ENCODE results near the gene CCNE1.
A peak's percentile ranks its signal among the peaks of the same experiment; 100 is the strongest.

CCNE1 gene

GRCh38 chr19:29855741-29856500 lies 44.1 kb downstream of the CCNE1 start:
- no peak for TF ChIP-seq CTCF (IDR thresholded peaks at IDR 0.05; ENCODE audit: unreplicated experiment in 3 of 3)
- Mint-ChIP-seq H3K27ac (peak overlapping the region in 2 of 3 experiments; percentile 61 to 63), H3K4me3 (no peak overlapping the region), H3K27me3 (ENCODE audit: low read depth) (no peaks in the 10 kb centered on the region), H3K36me3 (ENCODE audit: low read depth) (no peaks in the 10 kb centered on the region), H3K9me3 (no peaks in the 10 kb centered on the region), H3K4me1 (peaks cover 10% of the 10 kb centered on the region)

- no peak overlapping the region for H3K27ac Mint-ChIP-seq
- H3K4me3 Mint-ChIP-seq = no peak overlapping the region
- no peaks in the 10 kb centered on the region for H3K36me3 Mint-ChIP-seq (ENCODE audit: low read depth)
- peak; percentile 40 to 60 (median 54) for TF ChIP-seq CTCF (IDR thresholded peaks at IDR 0.05; ENCODE audit: unreplicated experiment in 3 of 3)
- H3K27me3 Mint-ChIP-seq (ENCODE audit: low read depth) = peaks cover 10% of the 10 kb centered on the region
- no peaks in the 10 kb centered on the region for H3K9me3 Mint-ChIP-seq
- H3K4me1 Mint-ChIP-seq = peaks cover 10% of the 10 kb centered on the region
Observed at GRCh38 chr19:29858000-29858596, 46.3 kb downstream of the CCNE1 start.

- no peaks in the 10 kb centered on the region for H3K36me3 Mint-ChIP-seq (ENCODE audit: low read depth)
- H3K4me1 Mint-ChIP-seq = peaks cover 10% of the 10 kb centered on the region
- H3K27me3 Mint-ChIP-seq (ENCODE audit: low read depth) = peaks cover 11% of the 10 kb centered on the region
- H3K27ac Mint-ChIP-seq = no peak overlapping the region
- no peak for TF ChIP-seq CTCF (IDR thresholded peaks at IDR 0.05; ENCODE audit: unreplicated experiment in 3 of 3)
- no peak overlapping the region for H3K4me3 Mint-ChIP-seq
- H3K9me3 Mint-ChIP-seq = no peaks in the 10 kb centered on the region
Observed at GRCh38 chr19:29858621-29859020, 46.8 kb downstream of the CCNE1 start.

GRCh38 chr19:29860492-29860891 lies 48.7 kb downstream of the CCNE1 start:
- Mint-ChIP-seq H3K4me3 (no peak overlapping the region), H3K36me3 (ENCODE audit: low read depth) (no peaks in the 10 kb centered on the region), H3K27me3 (ENCODE audit: low read depth) (peaks cover 19% of the 10 kb centered on the region), H3K9me3 (no peaks in the 10 kb centered on the region), H3K27ac (no peak overlapping the region), H3K4me1 (peaks cover 7% of the 10 kb centered on the region)
- TF ChIP-seq CTCF (IDR thresholded peaks at IDR 0.05; ENCODE audit: unreplicated experiment in 3 of 3) = no peak

- Mint-ChIP-seq H3K27ac (no peak overlapping the region), H3K36me3 (ENCODE audit: low read depth) (no peaks in the 10 kb centered on the region), H3K4me3 (no peak overlapping the region), H3K27me3 (ENCODE audit: low read depth) (peaks cover 19% of the 10 kb centered on the region), H3K9me3 (peaks cover 4% of the 10 kb centered on the region), H3K4me1 (no peaks in the 10 kb centered on the region)
- TF ChIP-seq CTCF (IDR thresholded peaks at IDR 0.05; ENCODE audit: unreplicated experiment in 3 of 3) = no peak
Observed at GRCh38 chr19:29861574-29861973, 49.8 kb downstream of the CCNE1 start.

- TF ChIP-seq CTCF (IDR thresholded peaks at IDR 0.05; ENCODE audit: unreplicated experiment in 3 of 3) = no peak
- no peak overlapping the region for H3K27ac Mint-ChIP-seq
- no peaks in the 10 kb centered on the region for H3K4me1 Mint-ChIP-seq
- H3K4me3 Mint-ChIP-seq = no peak overlapping the region
- H3K27me3 Mint-ChIP-seq (ENCODE audit: low read depth) = peaks cover 25% of the 10 kb centered on the region
- peaks cover 10% of the 10 kb centered on the region for H3K9me3 Mint-ChIP-seq
- no peaks in the 10 kb centered on the region for H3K36me3 Mint-ChIP-seq (ENCODE audit: low read depth)
Observed at GRCh38 chr19:29866011-29866410, 54.2 kb downstream of the CCNE1 start.

Measured in nephron (organoid).